Right renal cortex interstitium (tissue), 3 donors: ENCODE measurements around the gene ANTXRL. TPM values are rescaled to one million over a fixed set of nuclear protein-coding genes. Genes with fewer than 3 reads are reported as not detected.
"Not testable (repeated sequence)": the region's sequence is repeated elsewhere in the genome, so short reads cannot be mapped to it uniquely, and the experiment has no call there.

Experiments
- DNase-seq, 3 donors: peaks; one replicate each; pipeline ENCODE4 v3.0.0-alpha.2; 2013; ENCODE audit warnings: low read depth in 3 of 3, low spot score in 2 of 3
- polyA plus RNA-seq, 3 donors: library from polyadenylated mRNA; unstranded; fragments of 120-200 nt; gene quantifications; one replicate each; pipeline ENCODE4 v1.2.1, GENCODE V29; 2013; ENCODE audit not compliant: insufficient read length in 3 of 3

ANTXRL gene
- polyA plus RNA-seq, 3 donors: not detected

- no peak for DNase-seq
Observed at GRCh38 chr10:46305986-46306385, 19.2 kb downstream of the ANTXRL start.

- no peak for DNase-seq
Observed at GRCh38 chr10:46306516-46307184, 19.9 kb downstream of the ANTXRL start.

- no peak for DNase-seq
Observed at GRCh38 chr10:46307281-46308112, 20.7 kb downstream of the ANTXRL start.

GRCh38 chr10:46308113-46308415, 21.3 kb downstream of the ANTXRL start:
- no peak for DNase-seq

- no peak for DNase-seq
Observed at GRCh38 chr10:46308666-46309450, 22.1 kb downstream of the ANTXRL start.

GRCh38 chr10:46309511-46310142, 22.8 kb downstream of the ANTXRL start:
- DNase-seq: no peak

- DNase-seq: no peak
Observed at GRCh38 chr10:46310143-46310514, 23.3 kb downstream of the ANTXRL start.

GRCh38 chr10:46310851-46311250, 24.1 kb downstream of the ANTXRL start:
- DNase-seq: no peak

GRCh38 chr10:46311501-46311951, 24.7 kb downstream of the ANTXRL start:
- DNase-seq: no peak

GRCh38 chr10:46311961-46312431, 25.2 kb downstream of the ANTXRL start:
- not testable (repeated sequence) for DNase-seq

GRCh38 chr10:46312953-46313352, 26.2 kb downstream of the ANTXRL start:
- DNase-seq: no peak

GRCh38 chr10:46314071-46314470, 27.3 kb downstream of the ANTXRL start:
- DNase-seq: no peak

GRCh38 chr10:46315071-46315860, 28.5 kb downstream of the ANTXRL start:
- not testable (repeated sequence) for DNase-seq

GRCh38 chr10:46317370-46317769, 30.6 kb downstream of the ANTXRL start:
- no peak for DNase-seq

GRCh38 chr10:46317889-46318288, 31.1 kb downstream of the ANTXRL start:
- no peak for DNase-seq

GRCh38 chr10:46318799-46319198, 32.0 kb downstream of the ANTXRL start:
- DNase-seq: no peak

GRCh38 chr10:46319389-46319788, 32.6 kb downstream of the ANTXRL start:
- DNase-seq: no peak

GRCh38 chr10:46321770-46322169, 35.0 kb downstream of the ANTXRL start:
- DNase-seq: no peak

- no peak for DNase-seq
Observed at GRCh38 chr10:46323176-46323575, 36.4 kb downstream of the ANTXRL start.

- DNase-seq: no peak
Observed at GRCh38 chr10:46325021-46325420, 38.2 kb downstream of the ANTXRL start.
